ENCODE data around the gene AQP2.

DNA sequence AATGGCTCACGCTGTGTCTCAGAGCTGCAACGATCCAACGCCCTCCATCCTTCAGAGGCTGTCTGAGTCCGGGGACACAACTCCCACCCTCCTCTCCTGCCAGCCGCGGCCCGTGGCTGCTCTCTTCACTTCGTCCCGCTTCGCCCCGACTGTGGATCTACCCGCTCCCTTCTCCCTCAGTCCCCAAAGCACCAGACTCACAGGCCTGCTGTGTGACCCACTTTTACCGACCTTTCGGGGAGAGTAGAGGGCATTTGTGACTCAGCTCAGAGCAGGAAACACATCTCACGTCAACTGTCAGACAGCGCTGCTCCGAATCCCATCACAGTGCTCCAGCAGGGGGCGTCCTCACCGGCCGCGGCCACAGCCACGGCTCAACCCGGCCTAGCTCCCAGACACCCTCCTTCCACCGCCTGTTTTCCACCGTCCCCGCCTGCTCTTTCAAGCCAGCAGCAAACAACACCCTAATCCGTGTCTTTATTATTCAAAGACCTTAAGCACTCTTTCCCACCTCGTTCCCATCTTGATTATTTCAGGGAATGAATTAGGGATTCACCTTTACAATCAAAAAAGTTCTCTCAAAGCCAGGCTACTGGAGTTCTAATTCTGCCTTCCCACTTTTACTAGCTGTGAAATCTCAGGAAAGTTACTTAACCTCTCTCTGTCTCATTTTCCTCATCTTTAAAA lies 5.0 kb upstream of the AQP2 start:
- TF ChIP-seq CTCF (IDR thresholded peaks at IDR 0.05) (peak; percentile 100), ZFX (IDR thresholded peaks at IDR 0.05; ENCODE audit: borderline replicate concordance) (no peak)
